Measurements from ENCODE around the gene GPAT3.

DNA sequence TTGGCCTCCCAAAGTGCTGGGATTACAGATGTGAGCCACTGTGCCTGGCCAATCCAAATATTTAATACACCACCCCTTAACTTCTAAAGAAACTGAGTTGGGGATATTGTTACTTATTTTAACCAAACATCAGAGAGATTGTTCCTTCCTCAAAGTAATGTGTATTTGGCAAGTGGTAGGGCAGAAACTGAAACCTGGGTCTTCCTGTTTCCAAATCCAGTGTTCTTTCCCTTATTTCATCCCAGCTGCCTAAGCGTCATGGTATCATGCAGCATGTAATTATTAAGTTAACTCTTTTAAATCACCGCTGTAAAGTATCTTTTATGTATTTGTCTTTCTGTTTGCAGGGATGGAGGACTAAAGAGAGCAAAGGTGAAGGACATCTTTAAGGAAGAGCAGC is 68.4 kb downstream of the GPAT3 start:
- TF ChIP-seq, protein P1, sequence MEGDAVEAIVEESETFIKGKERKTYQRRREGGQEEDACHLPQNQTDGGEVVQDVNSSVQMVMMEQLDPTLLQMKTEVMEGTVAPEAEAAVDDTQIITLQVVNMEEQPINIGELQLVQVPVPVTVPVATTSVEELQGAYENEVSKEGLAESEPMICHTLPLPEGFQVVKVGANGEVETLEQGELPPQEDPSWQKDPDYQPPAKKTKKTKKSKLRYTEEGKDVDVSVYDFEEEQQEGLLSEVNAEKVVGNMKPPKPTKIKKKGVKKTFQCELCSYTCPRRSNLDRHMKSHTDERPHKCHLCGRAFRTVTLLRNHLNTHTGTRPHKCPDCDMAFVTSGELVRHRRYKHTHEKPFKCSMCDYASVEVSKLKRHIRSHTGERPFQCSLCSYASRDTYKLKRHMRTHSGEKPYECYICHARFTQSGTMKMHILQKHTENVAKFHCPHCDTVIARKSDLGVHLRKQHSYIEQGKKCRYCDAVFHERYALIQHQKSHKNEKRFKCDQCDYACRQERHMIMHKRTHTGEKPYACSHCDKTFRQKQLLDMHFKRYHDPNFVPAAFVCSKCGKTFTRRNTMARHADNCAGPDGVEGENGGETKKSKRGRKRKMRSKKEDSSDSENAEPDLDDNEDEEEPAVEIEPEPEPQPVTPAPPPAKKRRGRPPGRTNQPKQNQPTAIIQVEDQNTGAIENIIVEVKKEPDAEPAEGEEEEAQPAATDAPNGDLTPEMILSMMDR (conservative IDR thresholded peaks at IDR 0.05; ENCODE audit: low read depth, low read length) = no peak
- no peak for TF ChIP-seq EZH2phosphoT487 (IDR thresholded peaks at IDR 0.05; ENCODE audit: borderline replicate concordance, low read length)
- TF ChIP-seq EZH2 (IDR thresholded peaks at IDR 0.05; ENCODE audit: low read length, unreplicated experiment) = no peak

Measured in PC-3 (cell line).